ENCODE data around the gene FYN.
"Not testable (repeated sequence)": the region's sequence is repeated elsewhere in the genome, so short reads cannot be mapped to it uniquely, and the experiment has no call there.

FYN gene

DNA sequence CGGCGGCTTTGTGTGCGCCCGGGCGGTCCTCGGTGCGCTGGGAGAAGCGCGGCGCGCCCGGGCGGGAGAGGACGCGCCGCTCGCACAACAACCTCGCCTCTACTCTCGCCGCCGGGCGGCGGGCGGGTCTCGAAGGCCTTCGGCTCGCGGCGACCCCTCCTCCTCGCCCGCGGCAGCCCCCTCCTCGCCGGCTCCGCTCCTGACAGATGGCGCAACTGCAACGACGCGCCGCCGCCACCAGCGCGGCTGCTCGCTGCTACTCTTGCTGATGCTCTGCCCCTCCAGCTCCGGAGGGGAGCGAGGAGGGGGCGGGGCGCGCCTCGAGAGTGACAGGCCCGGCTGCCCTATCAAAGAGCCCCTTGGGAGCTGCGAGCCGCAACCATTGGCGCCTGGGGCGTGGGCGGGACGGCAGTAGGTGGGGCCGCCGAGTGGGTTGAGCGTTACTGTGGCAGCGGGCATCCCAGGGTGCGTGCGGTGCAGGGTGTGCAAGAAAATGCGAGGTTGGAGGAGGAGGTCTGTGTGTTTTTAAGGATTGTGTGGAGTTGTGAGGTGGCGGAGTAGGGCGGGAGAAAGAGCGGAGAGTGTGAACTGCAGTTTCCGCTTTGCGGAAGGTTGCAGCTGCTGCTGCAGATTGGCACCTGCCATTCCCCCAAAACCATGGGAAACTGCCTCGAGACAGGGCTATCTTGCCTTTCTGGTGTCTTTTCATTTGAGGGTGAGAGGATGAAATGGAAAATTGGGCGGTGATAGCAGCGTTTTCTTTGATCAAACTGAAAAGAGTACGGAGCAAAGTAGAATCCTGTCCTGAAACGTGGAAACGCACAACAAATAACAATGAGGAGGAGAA, at the start of gene FYN:
Gene FYN, minus strand, starts transcription at position 275 of the 847 bp plus-strand sequence. CDS start 153,401 bp downstream, outside the sequence.
- peak; percentile 100 for DNase-seq (ENCODE audit: low spot score)

DNA sequence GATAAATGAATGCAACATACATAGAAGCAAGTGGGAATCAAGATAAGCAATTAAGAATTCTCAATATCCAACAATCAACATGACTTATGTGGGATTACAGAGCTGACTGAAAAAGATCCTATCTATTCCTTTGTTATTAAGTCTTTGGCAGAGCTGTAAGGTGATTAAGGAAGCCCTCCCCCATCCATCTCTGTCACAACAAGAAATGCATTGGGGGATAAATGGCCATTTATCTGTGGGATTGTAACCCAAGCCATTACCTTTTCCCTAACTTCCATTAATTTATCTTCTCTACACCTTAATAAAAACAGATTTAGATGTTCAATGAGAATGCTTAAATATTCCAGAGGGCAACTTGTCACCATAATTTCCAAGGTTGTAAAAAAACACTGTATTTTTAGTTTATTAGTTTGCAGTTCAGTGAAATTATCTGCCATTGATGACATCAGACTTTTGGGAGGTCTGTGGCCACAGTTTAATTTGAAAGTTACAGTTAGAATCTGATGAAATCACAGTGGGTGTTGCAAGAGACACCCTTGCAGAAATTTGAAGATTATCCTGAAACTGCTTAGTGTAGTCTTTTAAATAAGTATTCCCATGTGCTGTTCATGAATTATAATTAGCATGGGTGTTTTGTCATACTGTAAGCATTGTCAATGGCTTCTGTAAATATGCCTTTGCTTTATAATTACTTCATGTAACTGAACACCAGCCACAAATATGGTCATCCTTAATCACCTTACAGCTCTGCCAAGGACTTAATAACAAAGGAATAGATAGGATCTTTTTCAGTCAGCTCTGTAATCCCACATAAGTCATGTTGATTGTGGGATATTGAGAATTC, 49.4 kb upstream of the FYN start:
- peak; percentile 53 for DNase-seq (ENCODE audit: low spot score)

DNA sequence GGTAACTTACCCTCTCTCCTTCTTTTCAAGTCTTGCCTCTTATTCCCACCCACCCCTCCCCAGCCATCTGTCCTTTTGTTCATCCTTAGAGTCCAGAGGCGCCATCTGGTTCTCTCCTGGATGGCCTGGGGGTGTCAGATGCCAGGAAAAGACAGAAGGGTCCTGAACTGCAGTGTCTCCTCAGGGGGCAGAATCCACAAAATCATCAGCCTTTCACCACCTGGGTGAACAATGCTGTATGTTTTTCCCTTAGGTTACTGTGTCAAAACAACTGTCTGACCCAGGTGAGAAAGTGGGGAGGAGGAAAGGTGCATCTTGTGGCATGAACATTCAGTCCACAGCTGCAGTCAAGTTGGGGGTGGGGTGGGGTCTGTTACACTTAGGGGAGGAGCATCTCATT, 47.9 kb upstream of the FYN start:
- no peak for DNase-seq (ENCODE audit: low spot score)

DNA sequence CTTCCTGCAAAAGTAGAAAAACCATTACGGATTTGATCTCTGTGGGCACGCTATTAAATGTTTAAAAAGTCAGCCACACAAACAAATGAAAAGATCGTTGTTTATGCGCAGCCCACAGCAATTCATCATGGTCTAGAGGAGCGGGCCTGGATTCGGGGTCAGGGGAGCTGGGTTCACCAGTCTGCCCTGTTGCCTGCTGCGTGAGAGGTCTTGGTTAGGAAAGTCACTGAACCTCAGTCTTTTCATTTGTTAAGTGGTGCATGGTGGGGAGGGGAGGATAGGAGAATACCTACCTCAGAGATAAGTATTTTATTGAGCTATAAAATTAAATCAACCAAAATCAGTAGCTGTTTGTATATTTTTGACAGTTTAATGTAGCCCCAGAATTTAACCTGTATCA, 47.3 kb upstream of the FYN start:
- no peak for DNase-seq (ENCODE audit: low spot score)

DNA sequence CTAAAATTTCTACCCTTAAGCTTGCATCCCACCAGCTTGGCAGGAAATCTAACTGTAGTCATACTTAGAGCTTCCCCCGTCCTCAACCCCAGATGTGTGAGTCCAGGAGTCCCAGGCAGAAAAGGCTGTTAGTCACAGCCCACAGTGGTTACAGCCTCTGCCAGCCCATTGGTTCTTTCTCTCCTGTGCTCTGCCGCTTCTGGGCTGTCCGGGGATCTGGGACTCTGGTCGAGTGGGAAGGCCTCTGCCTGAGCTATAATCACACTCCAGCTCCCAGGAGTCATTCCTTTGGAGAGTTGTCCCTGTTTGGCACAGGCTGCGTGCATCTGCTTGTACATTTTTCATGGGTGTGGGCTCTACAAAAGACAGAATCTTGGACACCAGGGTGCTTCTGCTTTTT, 45.6 kb upstream of the FYN start:
- peak; percentile 84 for DNase-seq (ENCODE audit: low spot score)

DNA sequence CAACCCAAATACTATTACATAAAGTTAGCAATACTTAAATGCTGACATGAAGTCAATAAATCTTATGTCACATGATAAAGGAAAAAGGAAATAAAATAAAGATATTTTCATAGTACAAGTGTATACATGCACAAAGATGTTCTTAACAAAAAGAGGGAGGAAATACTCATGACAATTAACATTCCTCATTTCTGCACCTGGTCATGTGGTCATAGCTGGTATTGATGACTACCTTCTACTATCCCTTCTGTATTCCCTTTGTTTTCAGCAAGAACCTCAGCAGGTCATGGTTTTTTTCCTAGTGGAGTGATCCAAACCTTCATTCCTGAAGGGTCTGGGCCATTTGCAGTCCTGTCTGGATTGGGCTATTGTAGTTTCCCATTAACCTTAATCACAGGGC, 43.5 kb upstream of the FYN start:
- DNase-seq (ENCODE audit: low spot score) = no peak

DNA sequence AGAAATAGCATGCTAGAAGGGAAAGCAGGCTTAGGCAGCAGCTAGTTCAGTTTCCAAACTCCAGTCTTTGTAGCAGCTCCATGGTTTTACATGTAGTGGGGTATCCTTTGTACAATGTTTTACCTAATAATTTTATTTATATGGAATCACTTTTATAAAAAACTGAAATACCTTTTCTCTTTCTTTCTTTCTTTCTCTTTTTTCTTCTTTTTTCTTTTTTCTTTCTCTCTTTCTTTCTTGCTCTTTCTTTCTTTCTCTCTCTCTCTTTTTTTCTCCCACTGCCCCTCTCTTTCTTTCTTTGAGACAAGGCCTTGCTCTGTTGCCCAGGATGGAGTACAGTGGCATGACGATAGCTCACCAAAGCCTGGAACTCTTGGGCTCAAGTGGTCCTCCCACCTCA, 41.4 kb upstream of the FYN start:
- no peak for DNase-seq (ENCODE audit: low spot score)

DNA sequence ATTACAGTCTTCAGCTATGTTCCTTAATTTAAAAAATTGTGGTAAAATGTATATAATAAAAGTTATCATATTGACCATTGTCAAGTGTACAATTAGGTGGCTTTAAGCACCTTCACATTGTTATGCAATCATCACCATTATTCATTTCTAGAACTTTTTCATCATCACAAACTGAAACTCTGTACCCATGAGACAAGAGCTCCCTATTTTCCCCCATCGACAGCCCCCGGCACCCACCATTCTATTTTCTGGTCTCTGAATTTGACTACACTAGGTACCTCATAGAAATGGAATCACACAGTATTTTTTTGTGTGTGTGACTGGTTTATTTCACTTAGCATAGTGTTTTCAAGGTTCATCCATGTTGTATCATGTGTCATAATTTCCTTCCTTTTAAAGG, 39.7 kb upstream of the FYN start:
- no peak for DNase-seq (ENCODE audit: low spot score)

DNA sequence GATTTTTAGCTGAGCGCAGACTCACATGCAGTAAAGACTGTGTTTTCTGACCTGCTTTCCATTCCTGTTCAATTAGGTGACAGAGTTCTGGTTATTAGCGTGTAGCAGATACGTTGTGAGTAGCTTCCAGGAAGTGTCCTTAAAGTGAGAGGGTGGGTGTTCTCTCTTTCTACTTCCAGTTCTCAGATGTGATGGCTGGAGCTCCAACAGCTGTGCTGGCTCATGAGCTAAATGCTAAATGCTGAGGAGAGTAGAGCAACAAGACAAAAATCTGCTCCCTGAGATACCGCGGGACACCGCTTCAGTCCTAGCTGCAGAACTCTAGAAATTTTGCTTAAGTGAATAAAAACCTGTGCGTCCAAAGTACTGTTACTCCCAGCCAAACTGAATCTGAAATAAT, 38.2 kb upstream of the FYN start:
- DNase-seq (ENCODE audit: low spot score) = no peak

DNA sequence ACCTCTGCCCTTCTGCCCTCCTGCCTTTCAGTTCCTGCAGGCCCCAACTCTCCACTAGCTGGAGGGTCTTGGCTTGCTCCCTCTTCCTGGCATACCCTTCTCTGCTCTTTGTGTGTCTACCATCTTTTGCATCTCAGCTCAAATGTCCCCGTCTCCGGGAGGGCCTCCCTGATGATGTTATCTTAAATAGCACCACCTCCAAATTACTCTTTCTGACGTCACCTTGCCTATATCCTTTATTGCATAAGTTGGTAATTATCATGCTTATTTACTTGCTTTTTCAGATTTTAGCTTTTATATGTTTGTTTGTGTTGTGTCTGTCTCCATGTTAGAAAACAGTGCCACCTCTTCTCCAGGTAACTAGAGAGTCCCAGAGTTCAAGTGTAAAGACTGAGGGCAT, 36.0 kb upstream of the FYN start:
- DNase-seq (ENCODE audit: low spot score) = no peak

DNA sequence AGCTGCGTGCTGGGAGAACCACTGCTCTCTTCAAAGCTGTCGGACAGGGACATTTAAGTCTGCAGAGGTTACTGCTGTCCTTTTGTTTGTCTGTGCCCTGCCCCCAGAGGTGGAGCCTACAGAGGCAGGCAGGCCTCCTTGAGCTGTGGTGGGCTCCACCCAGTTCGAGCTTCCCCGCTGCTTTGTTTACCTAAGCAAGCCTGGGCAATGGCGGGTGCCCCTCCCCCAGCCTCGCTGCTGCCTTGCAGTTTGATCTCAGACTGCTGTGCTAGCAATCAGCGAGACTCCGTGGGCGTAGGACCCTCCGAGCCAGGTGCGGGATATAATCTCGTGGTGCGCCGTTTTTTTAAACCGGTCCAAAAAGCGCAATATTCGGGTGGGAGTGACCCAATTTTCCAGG, 35.1 kb upstream of the FYN start:
- DNase-seq (ENCODE audit: low spot score) = not testable (repeated sequence)

DNA sequence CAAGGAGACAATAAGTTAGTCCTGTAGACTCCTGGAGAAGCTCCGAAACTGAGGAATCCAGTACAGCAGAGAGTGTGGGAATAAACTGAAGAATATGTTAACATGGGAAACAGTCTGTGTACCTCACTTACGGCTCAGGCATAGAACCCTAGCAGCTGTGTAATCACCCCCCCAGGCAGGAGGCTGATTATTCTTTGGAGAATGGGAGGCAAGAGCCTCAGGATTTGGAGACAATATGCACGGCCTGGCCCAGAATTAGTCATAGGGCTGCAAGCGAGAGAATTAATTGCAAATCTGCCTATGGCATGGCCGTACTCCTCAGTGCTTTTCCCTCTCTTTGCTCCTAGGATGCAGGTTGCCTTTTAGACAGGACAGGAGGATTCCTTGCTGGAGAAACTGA, 27.5 kb upstream of the FYN start:
- DNase-seq (ENCODE audit: low spot score) = no peak

DNA sequence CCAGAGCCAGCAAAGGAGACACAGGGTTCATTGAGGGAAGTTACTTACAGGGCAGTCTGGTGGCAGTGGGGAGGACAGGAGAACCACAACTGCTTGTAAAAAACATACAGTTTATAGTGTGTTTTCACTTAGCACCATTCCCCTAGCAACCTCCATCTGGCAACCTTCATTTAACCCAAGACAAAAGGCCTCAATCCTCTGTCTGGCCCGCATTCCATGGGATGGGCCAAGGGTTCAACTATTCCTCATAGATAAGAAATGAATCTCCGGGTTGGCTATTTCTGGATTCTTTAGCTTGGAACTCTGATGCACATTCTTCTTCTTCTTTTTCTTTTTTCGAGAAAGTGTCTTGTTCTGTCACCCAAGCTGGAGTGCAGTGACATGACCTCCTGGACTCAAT, 26.3 kb upstream of the FYN start:
- DNase-seq (ENCODE audit: low spot score) = no peak

DNA sequence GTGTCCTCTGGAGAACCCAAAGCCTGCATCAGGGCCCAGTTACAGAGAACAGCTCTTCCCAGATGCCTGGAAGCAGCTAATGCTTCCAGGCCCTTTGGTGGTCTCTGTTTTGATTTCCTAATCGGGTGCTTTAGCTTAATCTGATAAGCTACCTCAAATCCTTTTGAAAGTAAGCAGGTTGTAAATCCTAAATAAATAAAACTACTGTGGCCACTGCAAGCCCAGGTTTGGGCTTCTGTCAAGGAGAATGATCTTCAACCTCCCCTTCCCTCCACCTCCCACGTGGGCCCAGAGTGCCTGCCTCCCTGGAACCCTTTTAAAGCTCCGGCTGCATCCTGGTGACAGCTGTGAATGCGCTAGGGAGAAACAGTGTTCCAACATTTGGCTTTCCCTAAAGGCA, 25.2 kb upstream of the FYN start:
- DNase-seq (ENCODE audit: low spot score) = no peak

DNA sequence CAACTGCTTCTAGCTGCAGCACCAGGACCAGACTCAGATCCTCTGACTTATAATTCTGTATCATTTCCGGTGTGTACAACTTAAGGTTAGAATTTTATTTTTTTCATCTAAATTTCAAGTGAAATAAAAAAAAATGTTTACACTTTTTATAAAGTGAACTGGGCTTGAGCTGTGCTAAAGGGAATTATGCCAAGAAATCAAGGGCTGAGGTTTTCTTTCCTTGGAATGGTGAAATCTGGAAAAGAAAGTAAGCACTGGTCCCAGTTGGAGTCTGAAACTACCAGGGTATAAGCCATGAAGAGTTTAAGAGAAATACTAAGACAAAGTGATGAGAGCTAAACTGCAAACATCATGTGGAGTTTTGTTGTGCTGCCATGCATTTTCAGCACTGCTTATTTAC, 21.7 kb upstream of the FYN start:
- no peak for DNase-seq (ENCODE audit: low spot score)

DNA sequence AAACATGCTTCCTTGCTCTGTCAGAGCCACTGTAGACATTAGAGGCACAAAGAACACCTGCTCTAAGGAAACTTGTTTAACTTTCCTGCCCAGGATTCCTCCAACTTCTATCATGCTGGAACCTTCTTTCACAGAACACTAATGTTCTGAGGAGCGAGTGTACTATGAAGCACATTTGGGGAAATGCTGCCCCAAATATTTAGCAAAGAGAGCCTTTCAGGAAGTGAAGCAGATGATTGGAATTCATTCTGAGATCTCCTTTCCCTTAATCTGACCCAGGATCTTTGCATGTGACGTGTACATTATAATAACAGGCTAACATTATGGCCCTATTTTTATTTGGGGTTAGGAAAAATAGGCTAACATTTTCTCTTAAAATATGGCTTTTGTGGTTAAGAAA, 21.0 kb upstream of the FYN start:
- peak; percentile 53 for DNase-seq (ENCODE audit: low spot score)

DNA sequence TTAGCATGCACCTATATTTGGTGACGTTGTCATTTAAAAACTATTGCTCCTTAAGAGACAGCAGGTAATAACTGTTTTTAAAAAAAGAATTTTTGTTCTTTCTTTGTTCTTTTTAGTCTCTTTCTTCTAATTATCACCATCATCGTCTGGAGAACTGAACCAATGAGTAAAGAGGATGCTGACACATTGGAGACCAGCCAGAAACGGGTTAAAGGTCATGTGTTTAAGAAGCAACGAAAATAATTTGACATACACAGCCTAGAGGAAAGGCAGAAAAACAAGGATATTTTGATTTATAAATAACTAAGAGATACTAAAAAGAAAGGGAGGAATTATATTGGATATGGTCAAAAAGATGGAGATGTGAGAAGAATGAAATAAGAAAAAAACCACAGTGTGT, 19.2 kb upstream of the FYN start:
- no peak for DNase-seq (ENCODE audit: low spot score)

DNA sequence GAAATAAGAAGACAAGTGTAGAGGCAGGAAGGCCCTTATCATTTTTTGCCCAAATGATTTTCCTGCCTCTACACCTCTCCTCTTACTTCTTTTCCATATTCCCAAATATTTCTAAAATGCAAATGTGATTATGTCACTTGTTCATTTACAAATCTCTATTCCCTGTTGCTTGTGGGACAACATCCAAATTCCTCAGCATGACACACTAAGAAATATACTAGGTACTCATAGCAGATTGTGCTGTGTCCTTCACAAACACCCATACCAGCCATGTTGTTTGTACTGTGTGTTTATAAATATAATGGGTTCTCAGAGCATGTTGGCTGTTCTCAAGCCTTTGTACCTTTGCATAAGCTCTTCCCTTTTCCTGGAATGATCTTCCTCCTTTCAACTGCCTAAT, 17.7 kb upstream of the FYN start:
- peak; percentile 29 for DNase-seq (ENCODE audit: low spot score)

DNA sequence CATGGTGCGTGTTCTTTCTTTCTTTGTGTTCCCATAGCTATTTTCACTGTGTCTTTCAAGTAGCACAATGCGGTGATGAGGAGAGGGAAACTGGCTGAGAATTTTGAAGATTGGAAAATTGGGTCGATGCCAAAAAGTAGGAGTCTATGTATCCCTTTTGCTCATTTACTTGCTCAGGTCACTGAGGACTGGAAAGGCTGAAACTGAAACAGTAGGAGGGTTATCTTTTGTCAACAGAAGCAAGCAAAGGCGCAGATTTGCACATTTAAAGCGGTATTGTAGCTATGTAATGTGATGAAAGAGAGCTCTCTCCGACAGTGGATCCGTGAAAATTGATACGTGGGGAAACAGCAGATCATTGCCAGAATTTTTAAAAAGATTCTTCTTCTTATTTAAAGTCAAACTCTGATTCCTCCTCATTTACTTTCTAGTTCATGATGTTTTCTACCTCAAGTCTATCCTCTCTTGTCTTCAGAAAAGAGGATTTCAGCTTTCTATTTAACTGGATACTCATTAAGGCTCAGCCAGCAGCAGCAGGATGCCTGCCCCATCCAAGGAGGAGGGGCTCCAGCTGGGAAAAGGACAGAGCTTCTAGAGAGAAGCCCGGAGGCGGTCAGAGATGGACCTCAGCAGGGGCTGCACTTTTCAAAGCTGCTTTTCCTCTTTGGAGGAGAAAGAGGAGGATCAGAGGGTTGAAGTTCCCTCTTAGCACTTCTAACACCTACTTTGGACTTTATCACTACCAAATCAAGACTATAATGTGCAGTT, 15.9 kb upstream of the FYN start:
- peak; percentile 31 for DNase-seq (ENCODE audit: low spot score)

DNA sequence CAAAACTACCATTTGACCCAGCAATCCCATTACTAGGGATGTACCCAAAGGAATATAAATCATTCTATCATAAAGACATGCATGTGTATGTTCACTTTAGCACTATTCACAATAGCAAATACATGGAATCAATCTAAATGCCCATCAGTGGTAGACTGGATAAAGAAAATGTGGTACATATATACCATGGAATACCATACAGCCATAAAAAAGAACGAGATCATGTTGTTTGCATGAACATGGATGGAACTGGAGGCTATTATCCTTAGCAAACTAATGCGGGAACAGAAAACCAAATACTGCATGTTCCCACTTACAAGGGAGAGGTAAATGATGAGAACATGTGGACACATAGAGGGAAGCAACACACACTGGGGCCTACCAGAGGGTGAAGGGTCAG, 13.5 kb upstream of the FYN start:
- DNase-seq (ENCODE audit: low spot score) = not testable (repeated sequence)

DNA sequence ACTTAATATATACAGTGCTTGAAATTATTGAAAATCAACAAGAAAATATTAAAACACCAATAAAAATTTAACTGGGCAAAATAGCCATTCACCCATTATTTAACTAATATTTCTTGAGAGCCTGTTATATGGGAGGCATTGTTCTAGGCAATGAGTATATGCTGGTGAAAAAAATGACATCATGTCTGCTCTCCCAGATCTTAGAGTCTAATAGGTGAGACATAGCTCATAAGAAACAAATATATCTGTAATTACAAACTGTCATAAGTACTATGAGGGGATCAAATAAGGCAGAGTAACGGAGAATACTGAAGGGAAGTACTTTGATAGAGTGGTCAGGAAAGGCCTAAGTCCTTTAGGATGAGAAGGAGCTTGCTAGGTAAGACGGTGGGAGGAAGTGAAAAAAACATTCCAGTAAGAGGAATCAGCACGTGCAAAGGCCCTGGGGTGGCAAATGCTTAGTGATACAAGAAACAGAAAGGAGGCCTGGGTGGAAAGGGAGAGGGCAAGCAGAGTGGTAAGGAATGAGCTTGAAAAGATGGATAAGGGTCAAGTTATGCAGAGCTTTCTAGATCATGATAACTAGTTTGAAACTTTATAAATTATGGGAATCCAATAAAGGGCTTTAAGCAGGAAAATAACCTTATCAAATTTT, 12.2 kb upstream of the FYN start:
- no peak for DNase-seq (ENCODE audit: low spot score)

DNA sequence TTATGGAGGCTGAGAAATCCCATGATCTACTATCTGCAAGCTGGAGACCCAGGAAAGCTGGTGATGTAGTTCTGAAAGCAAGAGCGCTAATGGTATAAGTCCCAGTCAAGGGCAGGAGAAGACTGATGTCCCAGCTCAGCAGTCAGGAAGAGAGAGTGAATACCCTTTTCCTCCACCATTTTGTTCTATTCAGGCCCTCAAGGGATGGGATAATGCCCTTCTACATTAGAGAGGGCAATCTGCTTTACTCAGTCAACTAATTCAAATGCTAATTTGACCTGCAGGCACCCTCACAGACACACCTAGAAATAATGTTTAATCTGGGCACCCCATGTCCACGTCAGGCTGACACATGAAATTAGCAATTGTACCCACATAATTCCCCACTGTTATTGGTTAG, 10.8 kb upstream of the FYN start:
- no peak for DNase-seq (ENCODE audit: low spot score)

Measured in GM03348 (cell line).